Upper lobe of left lung (tissue), 4 donors: Measurements from ENCODE around the gene CUBN.

Experiments used
- EP300 ChIP-seq, 4 donors: sonication (generic); formaldehyde crosslinking; IDR thresholded peaks; one replicate each; pipeline ENCODE4 v1.5.1; 2017; ENCODE audit warnings: antibody characterized with exemption in 4 of 4, control low read depth in 2 of 4
- POLR2A ChIP-seq, 4 donors: fragments of 450-650 bp; IDR thresholded peaks; one replicate each; pipeline ENCODE4 v1.5.1; 2016 to 2017; ENCODE audit warnings: antibody characterized with exemption in 4 of 4, mild to moderate bottlenecking in 2 of 4
- POLR2AphosphoS5 ChIP-seq, 2 donors: sonication (generic); formaldehyde crosslinking; IDR thresholded peaks; one replicate each; pipeline ENCODE4 v1.5.1; 2017; ENCODE audit warnings: antibody characterized with exemption in 2 of 2
- TF ChIP-seq, protein P1 (sequence below), 6 experiments: fragments of 450-650 bp in 4 of 6; fragments of 200-600 bp in 2 of 6; sonication (generic) in 2 of 6; IDR thresholded peaks; one replicate each; pipeline ENCODE4 v1.5.1; 2016 to 2019; ENCODE audit warnings: antibody characterized with exemption in 6 of 6

- TF ChIP-seq, protein P1, sequence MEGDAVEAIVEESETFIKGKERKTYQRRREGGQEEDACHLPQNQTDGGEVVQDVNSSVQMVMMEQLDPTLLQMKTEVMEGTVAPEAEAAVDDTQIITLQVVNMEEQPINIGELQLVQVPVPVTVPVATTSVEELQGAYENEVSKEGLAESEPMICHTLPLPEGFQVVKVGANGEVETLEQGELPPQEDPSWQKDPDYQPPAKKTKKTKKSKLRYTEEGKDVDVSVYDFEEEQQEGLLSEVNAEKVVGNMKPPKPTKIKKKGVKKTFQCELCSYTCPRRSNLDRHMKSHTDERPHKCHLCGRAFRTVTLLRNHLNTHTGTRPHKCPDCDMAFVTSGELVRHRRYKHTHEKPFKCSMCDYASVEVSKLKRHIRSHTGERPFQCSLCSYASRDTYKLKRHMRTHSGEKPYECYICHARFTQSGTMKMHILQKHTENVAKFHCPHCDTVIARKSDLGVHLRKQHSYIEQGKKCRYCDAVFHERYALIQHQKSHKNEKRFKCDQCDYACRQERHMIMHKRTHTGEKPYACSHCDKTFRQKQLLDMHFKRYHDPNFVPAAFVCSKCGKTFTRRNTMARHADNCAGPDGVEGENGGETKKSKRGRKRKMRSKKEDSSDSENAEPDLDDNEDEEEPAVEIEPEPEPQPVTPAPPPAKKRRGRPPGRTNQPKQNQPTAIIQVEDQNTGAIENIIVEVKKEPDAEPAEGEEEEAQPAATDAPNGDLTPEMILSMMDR (IDR thresholded peaks at IDR 0.05), result no peak
- TF ChIP-seq POLR2A (IDR thresholded peaks at IDR 0.05) (no peak), POLR2AphosphoS5 (IDR thresholded peaks at IDR 0.05) (no peak), EP300 (IDR thresholded peaks at IDR 0.05) (no peak)
Measured at GRCh38 chr10:17122052-17122451, 7.6 kb downstream of the CUBN start.
